ENCODE measurements around the gene PGGHG.

DNA sequence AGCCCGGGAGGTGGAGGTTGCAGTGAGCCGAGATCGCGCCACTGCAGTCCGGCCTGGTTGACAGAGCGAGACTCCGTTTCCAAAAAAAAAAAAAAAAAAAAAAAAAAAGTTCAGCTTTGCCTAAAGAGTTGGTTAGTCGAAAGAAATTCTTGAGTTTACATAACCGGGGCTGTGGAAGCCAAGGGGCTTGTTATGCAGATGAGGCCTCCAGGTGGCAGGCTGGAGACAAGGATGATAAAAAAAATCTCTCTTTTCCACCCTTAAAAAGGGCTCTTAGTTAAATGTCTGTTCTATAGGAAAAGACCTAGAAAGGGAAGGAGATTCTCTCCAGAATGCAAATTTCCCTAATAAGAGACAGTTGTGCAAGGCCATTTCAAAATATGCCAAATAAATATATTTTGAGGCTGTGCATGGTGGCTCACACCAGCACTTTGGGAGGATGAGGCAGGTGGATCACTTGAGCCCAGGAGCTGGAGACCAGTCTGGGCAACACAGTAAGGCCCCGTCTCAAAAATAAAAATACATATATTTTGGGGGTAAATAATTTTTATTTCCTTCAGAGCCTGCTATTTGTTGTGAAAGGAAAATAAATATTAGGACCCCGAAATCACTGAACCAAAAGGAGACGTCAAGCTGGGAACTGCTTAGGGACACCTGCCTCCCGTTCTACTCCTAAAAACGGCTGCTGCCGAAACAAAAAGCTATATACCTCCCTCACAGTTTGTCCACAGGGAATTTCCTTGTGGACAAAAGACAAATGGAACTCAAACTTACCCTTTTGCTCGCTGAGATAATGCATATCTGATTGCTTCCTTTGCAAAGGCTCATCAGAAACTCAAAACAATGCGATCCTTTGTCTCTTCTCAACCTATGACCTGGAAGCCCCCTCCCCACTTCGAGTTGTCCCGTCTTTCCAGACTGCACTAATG lies 16.3 kb downstream of the PGGHG start:
- TF ChIP-seq, protein P1, sequence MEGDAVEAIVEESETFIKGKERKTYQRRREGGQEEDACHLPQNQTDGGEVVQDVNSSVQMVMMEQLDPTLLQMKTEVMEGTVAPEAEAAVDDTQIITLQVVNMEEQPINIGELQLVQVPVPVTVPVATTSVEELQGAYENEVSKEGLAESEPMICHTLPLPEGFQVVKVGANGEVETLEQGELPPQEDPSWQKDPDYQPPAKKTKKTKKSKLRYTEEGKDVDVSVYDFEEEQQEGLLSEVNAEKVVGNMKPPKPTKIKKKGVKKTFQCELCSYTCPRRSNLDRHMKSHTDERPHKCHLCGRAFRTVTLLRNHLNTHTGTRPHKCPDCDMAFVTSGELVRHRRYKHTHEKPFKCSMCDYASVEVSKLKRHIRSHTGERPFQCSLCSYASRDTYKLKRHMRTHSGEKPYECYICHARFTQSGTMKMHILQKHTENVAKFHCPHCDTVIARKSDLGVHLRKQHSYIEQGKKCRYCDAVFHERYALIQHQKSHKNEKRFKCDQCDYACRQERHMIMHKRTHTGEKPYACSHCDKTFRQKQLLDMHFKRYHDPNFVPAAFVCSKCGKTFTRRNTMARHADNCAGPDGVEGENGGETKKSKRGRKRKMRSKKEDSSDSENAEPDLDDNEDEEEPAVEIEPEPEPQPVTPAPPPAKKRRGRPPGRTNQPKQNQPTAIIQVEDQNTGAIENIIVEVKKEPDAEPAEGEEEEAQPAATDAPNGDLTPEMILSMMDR (IDR thresholded peaks at IDR 0.05) = no peak
- no peak for TF ChIP-seq POLR2A (IDR thresholded peaks at IDR 0.05)
